Suprapubic skin (tissue), 4 donors: ENCODE results near the gene TSPAN32. TPM values are rescaled to one million over a fixed set of nuclear protein-coding genes. Genes with fewer than 3 reads are reported as not detected.

ENCODE experiments used
- DNase-seq, 2 donors: peaks; one replicate each; pipeline ENCODE4 v3.0.0-alpha.2; 2019; ENCODE audit warnings: low spot score in 2 of 2
- H3K27ac ChIP-seq: fragments of 200-600 bp; sonication (generic); one replicate; pipeline ENCODE4 v1.5.1; 2019
- H3K27me3 ChIP-seq: fragments of 200-600 bp; sonication (generic); one replicate; pipeline ENCODE4 v1.5.1; 2019
- H3K36me3 ChIP-seq: fragments of 200-600 bp; sonication (generic); one replicate; pipeline ENCODE4 v1.5.1; 2019
- H3K4me1 ChIP-seq: fragments of 200-600 bp; sonication (generic); one replicate; pipeline ENCODE4 v1.5.1; 2019
- H3K4me3 ChIP-seq: fragments of 200-600 bp; sonication (generic); one replicate; pipeline ENCODE4 v1.5.1; 2019; ENCODE audit warnings: mild to moderate bottlenecking
- H3K9me3 ChIP-seq: fragments of 200-600 bp; sonication (generic); one replicate; pipeline ENCODE4 v1.5.1; 2019
- CTCF ChIP-seq, 2 donors: fragments of 200-600 bp in 1 of 2; fragments of 450-650 bp in 1 of 2; sonication (generic) in 1 of 2; IDR thresholded peaks; one replicate each; pipeline ENCODE4 v1.5.1; 2016 to 2019; ENCODE audit warnings: antibody characterized with exemption in 2 of 2, mild to moderate bottlenecking in 1 of 2, moderate library complexity in 1 of 2
- EP300 ChIP-seq: sonication (generic); formaldehyde crosslinking; IDR thresholded peaks from one replicate; pipeline ENCODE4 v1.6.1; 2017; ENCODE audit warnings: antibody characterized with exemption
- POLR2A ChIP-seq, 2 donors: fragments of 450-650 bp; IDR thresholded peaks; one replicate each; pipeline ENCODE4 v1.6.1; 2017; ENCODE audit warnings: antibody characterized with exemption in 2 of 2, mild to moderate bottlenecking in 2 of 2, moderate library complexity in 2 of 2
- POLR2AphosphoS5 ChIP-seq, 3 donors: sonication (generic); formaldehyde crosslinking; IDR thresholded peaks; one replicate each; pipeline ENCODE4 v1.6.1; 2017; ENCODE audit warnings: antibody characterized with exemption in 3 of 3
- WGBS: methylation state at CpG from one replicate; pipeline ENCODE4 v1.1.5; 2018; 5-methylcytosine and 5-hydroxymethylcytosine counted together
- total RNA-seq, 4 donors: library from RNA; depleted of rRNA; stranded (reverse); fragments of >200 nt; gene quantifications; one replicate each; pipeline ENCODE4 v1.1.0, GENCODE V29; 2016

The TSPAN32 gene
- total RNA-seq, 4 donors from 2014 or later = 0.26 to 4.3 TPM; not detected in 2

GRCh38 chr11:2307501-2308331 is 5.9 kb downstream of the TSPAN32 start:
- H3K4me1 ChIP-seq = peaks cover 47% of the 10 kb centered on the region
- H3K4me3 ChIP-seq = no peak overlapping the region
- 82% methylated on average over 16 of the region's 23 CpGs for WGBS
- TF ChIP-seq POLR2A (IDR thresholded peaks at IDR 0.05) (no peak), CTCF (IDR thresholded peaks at IDR 0.05) (no peak), EP300 (no peak), POLR2AphosphoS5 (IDR thresholded peaks at IDR 0.05) (no peak)
- no peak overlapping the region for H3K27ac ChIP-seq
- H3K36me3 ChIP-seq = no peaks in the 10 kb centered on the region
- H3K9me3 ChIP-seq = no peaks in the 10 kb centered on the region
- no peaks in the 10 kb centered on the region for H3K27me3 ChIP-seq
- DNase-seq = peak in 1 of 2 donors; percentile 72

GRCh38 chr11:2308713-2309112 is 6.9 kb downstream of the TSPAN32 start:
- Histone ChIP-seq H3K4me1 (peaks cover 49% of the 10 kb centered on the region), H3K9me3 (no peaks in the 10 kb centered on the region), H3K4me3 (no peak overlapping the region), H3K27ac (no peak overlapping the region), H3K27me3 (no peaks in the 10 kb centered on the region), H3K36me3 (no peaks in the 10 kb centered on the region)
- no peak for DNase-seq
- TF ChIP-seq CTCF (IDR thresholded peaks at IDR 0.05) (no peak), EP300 (no peak), POLR2AphosphoS5 (IDR thresholded peaks at IDR 0.05) (no peak), POLR2A (IDR thresholded peaks at IDR 0.05) (no peak)
- 84% methylated on average over 2 of the region's 7 CpGs for WGBS

GRCh38 chr11:2309251-2310072 is 7.6 kb downstream of the TSPAN32 start:
- no peak overlapping the region for H3K4me3 ChIP-seq
- DNase-seq = peak in 1 of 2 donors; percentile 55
- WGBS = 75% methylated on average over 11 of the region's 19 CpGs
- peaks cover 50% of the 10 kb centered on the region for H3K4me1 ChIP-seq
- no peak for TF ChIP-seq EP300
- TF ChIP-seq POLR2AphosphoS5 (IDR thresholded peaks at IDR 0.05) = no peak
- no peak for TF ChIP-seq POLR2A (IDR thresholded peaks at IDR 0.05)
- TF ChIP-seq CTCF (IDR thresholded peaks at IDR 0.05) = no peak
- no peaks in the 10 kb centered on the region for H3K27me3 ChIP-seq
- no peak overlapping the region for H3K27ac ChIP-seq
- H3K36me3 ChIP-seq = no peaks in the 10 kb centered on the region
- H3K9me3 ChIP-seq = no peaks in the 10 kb centered on the region

- no peak for TF ChIP-seq CTCF (IDR thresholded peaks at IDR 0.05)
- no peak for TF ChIP-seq POLR2AphosphoS5 (IDR thresholded peaks at IDR 0.05)
- TF ChIP-seq EP300 = no peak
- no peak for TF ChIP-seq POLR2A (IDR thresholded peaks at IDR 0.05)
- H3K36me3 ChIP-seq = no peaks in the 10 kb centered on the region
- peaks cover 51% of the 10 kb centered on the region for H3K4me1 ChIP-seq
- WGBS = 95% methylated on average over 3 of the region's 16 CpGs
- H3K4me3 ChIP-seq = no peak overlapping the region
- no peaks in the 10 kb centered on the region for H3K27me3 ChIP-seq
- no peak overlapping the region for H3K27ac ChIP-seq
- DNase-seq = peak; percentile 53 to 76
- no peaks in the 10 kb centered on the region for H3K9me3 ChIP-seq
These were observed 8.4 kb downstream of the TSPAN32 start for GRCh38 chr11:2310073-2310785.
